ENCODE measurements around the gene INAFM1.

The INAFM1 gene

GRCh38 chr19:47302249-47302648 lies 27.6 kb downstream of the INAFM1 start:
- no peak for TF ChIP-seq GATA1 (IDR thresholded peaks at IDR 0.05; ENCODE audit: low read depth, low read length)
- no peak for TF ChIP-seq POLR2A (IDR thresholded peaks at IDR 0.05; ENCODE audit: low read length)
- DNase-seq = no peak

- DNase-seq = no peak
Measured at GRCh38 chr19:47303966-47304365, 29.3 kb downstream of the INAFM1 start.

GRCh38 chr19:47305309-47305751 lies 30.6 kb downstream of the INAFM1 start:
- no peak for TF ChIP-seq GATA1 (IDR thresholded peaks at IDR 0.05; ENCODE audit: low read depth, low read length)
- TF ChIP-seq POLR2A (IDR thresholded peaks at IDR 0.05; ENCODE audit: low read length) = no peak
- peak; percentile 53 to 83 for DNase-seq

More at GRCh38 chr19:47303966-47304365, 29.3 kb downstream of the INAFM1 start:
- TF ChIP-seq GATA1 (IDR thresholded peaks at IDR 0.05; ENCODE audit: low read depth, low read length) (no peak), POLR2A (IDR thresholded peaks at IDR 0.05; ENCODE audit: low read length) (no peak)

- TF ChIP-seq POLR2A (IDR thresholded peaks at IDR 0.05; ENCODE audit: low read length) (no peak), GATA1 (IDR thresholded peaks at IDR 0.05; ENCODE audit: low read depth, low read length) (no peak)
- no peak for DNase-seq
Measured at GRCh38 chr19:47306303-47306702, 31.6 kb downstream of the INAFM1 start.

DNA sequence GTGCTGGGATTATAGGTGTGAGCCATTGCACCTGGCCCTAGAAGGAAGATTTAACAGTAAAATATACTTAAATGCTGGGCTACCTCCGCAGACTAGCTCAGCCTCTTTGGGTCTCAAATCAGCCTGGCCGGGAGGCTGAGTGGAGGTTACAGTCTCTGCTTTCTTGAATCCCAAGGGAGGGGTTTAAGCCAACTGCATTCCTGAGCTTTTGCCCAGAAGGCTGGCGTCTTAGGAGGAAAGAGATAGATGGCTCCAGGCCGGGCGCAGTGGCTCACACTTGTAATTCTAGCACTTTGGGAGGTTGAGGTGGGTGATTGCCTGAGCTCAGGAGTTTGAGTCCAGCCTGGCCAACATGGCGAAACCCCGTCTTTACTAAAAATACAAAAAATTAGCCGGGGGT lies 34.4 kb downstream of the INAFM1 start:
- no peak for DNase-seq
- TF ChIP-seq POLR2A (IDR thresholded peaks at IDR 0.05; ENCODE audit: low read length) (no peak), GATA1 (IDR thresholded peaks at IDR 0.05; ENCODE audit: low read depth, low read length) (no peak)

GRCh38 chr19:47309608-47310007 lies 34.9 kb downstream of the INAFM1 start, which contains the start of gene C5AR1:
Gene C5AR1, plus strand, starts transcription at chr19:47309861. Its CDS starts 35 bp downstream, at chr19:47309896.
- no peak for TF ChIP-seq POLR2A (IDR thresholded peaks at IDR 0.05; ENCODE audit: low read length)
- TF ChIP-seq GATA1 (IDR thresholded peaks at IDR 0.05; ENCODE audit: low read depth, low read length) = no peak
- DNase-seq = peak in 1 of 2 experiments; percentile 39

DNA sequence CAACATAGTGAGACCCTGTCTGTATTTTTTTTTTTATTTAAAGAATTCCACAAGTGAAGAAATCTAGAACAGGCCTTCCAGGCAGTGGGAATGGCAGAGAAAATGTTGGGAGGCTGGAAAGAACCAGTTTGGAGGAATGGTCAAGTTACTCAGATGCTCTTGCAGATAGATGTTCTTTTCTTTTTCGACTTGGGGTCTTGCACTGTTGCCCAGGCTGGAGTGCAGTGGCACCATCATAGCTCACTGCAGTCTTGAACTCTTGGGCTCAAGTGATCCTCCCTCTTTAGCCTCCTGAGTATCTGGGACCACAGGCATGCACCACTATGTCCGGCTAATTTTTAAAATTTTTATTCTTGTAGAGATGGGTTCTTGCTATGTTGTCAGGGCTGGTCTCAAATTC lies 35.6 kb downstream of the INAFM1 start:
- DNase-seq = no peak
- TF ChIP-seq POLR2A (IDR thresholded peaks at IDR 0.05; ENCODE audit: low read length) = no peak
- TF ChIP-seq GATA1 (IDR thresholded peaks at IDR 0.05; ENCODE audit: low read depth, low read length) = no peak

DNA sequence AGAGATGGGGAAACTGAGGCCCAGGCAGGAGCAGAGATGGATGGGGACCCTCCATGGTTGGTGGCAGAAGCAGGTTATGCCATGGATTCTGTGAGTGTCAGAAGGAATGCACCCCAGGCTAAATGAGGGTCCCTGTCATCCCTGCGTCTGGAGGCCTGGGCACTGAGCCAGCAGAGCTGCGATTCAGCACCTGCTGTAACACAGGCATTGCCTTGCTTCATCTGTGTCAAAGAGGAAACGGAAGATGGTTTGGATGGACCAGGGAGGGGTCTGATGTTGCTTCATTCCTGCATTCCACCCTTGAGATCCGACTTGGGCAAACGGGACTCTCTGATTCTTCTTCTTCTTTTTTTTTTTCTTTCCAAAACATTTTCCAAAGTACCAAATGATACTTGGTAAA lies 36.1 kb downstream of the INAFM1 start:
- TF ChIP-seq GATA1 (IDR thresholded peaks at IDR 0.05; ENCODE audit: low read depth, low read length) = no peak
- no peak for TF ChIP-seq POLR2A (IDR thresholded peaks at IDR 0.05; ENCODE audit: low read length)
- DNase-seq = peak in 1 of 2 experiments; percentile 48

GRCh38 chr19:47312366-47313006 lies 37.8 kb downstream of the INAFM1 start:
- TF ChIP-seq POLR2A (IDR thresholded peaks at IDR 0.05; ENCODE audit: low read length) (no peak), GATA1 (IDR thresholded peaks at IDR 0.05; ENCODE audit: low read depth, low read length) (no peak)
- no peak for DNase-seq

- DNase-seq = peak in 1 of 2 experiments; percentile 44
- TF ChIP-seq GATA1 (IDR thresholded peaks at IDR 0.05; ENCODE audit: low read depth, low read length) = no peak
- no peak for TF ChIP-seq POLR2A (IDR thresholded peaks at IDR 0.05; ENCODE audit: low read length)
Measured at GRCh38 chr19:47313754-47314295, 39.1 kb downstream of the INAFM1 start.

DNA sequence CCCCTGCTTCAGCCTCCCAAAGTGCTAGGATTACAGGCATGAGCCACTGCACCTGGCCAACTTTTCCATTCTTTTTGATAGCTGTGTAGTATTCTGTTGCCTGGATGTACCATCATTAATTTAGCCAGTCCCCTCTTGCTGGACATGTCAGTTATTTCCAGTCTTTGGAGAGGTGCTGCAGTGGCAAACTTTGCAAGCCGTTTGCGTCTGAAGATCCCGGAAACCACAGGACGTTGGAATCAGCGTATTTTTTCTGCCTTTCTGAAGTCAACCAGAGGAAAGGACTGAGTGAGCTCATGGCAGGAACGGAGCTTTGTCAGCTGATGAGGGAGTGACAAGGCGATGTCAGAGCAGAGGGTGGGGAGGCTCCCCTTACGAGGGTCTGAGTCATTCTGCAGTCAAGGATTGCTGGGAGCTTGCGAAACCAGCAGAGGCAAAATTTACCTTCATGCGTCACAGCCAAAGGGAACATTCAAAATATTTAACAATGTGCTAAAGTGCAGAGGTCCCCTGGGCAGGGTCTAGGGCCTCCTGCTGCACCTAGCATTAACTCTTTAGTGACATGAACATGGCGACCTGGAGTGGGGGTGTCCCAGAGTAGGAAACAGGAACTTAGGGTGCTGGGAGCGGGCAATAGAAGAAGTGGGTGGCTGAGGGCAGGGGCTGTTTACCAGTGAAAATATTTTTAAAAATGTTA lies 40.6 kb downstream of the INAFM1 start:
- DNase-seq = peak; percentile 89 to 95
- TF ChIP-seq POLR2A (IDR thresholded peaks at IDR 0.05; ENCODE audit: low read length) (no peak), GATA1 (IDR thresholded peaks at IDR 0.05; ENCODE audit: low read depth, low read length) (no peak)

DNA sequence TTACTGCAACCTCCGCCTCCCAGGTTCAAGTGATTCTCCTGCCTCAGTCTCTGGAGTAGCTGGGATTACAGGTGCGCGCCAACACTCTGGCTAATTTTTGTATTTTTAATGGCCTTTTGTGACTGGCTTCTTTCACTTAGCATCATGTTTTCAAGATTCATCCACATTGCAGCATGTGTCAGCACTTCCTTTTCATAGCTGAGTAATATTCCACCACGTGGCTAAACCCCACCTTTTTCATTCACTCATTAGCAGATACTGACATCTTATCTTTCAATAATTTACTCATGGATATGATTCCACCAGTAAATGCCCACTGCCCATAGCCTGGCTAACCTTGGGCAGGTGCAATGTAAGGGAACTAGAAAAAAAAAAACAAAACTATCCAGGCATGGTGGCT lies 41.8 kb downstream of the INAFM1 start:
- peak in 1 of 2 experiments; percentile 49 for DNase-seq
- no peak for TF ChIP-seq POLR2A (IDR thresholded peaks at IDR 0.05; ENCODE audit: low read length)
- no peak for TF ChIP-seq GATA1 (IDR thresholded peaks at IDR 0.05; ENCODE audit: low read depth, low read length)

DNA sequence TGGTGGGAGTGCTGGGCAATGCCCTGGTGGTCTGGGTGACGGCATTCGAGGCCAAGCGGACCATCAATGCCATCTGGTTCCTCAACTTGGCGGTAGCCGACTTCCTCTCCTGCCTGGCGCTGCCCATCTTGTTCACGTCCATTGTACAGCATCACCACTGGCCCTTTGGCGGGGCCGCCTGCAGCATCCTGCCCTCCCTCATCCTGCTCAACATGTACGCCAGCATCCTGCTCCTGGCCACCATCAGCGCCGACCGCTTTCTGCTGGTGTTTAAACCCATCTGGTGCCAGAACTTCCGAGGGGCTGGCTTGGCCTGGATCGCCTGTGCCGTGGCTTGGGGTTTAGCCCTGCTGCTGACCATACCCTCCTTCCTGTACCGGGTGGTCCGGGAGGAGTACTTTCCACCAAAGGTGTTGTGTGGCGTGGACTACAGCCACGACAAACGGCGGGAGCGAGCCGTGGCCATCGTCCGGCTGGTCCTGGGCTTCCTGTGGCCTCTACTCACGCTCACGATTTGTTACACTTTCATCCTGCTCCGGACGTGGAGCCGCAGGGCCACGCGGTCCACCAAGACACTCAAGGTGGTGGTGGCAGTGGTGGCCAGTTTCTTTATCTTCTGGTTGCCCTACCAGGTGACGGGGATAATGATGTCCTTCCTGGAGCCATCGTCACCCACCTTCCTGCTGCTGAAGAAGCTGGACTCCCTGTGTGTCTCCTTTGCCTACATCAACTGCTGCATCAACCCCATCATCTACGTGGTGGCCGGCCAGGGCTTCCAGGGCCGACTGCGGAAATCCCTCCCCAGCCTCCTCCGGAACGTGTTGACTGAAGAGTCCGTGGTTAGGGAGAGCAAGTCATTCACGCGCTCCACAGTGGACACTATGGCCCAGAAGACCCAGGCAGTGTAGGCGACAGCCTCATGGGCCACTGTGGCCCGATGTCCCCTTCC lies 45.5 kb downstream of the INAFM1 start:
- TF ChIP-seq GATA1 (IDR thresholded peaks at IDR 0.05; ENCODE audit: low read depth, low read length) = no peak
- TF ChIP-seq POLR2A (IDR thresholded peaks at IDR 0.05; ENCODE audit: low read length) = no peak
- DNase-seq = no peak
